Mesendoderm (in vitro differentiated cells): ENCODE results near the gene CDH12.

Experiments used
- DNase-seq: peaks from one replicate; pipeline ENCODE4 v3.0.0; 2013
- H2AK5ac ChIP-seq: 2 replicates; pipeline ENCODE4 v1.6.1; 2013; ENCODE audit warnings: low read length, inconsistent platforms
- H2BK120ac ChIP-seq: 2 replicates; pipeline ENCODE4 v1.6.1; 2013; ENCODE audit warnings: low read depth, mild to moderate bottlenecking, low read length, moderate library complexity, mixed read lengths
- H2BK15ac ChIP-seq: replicated peaks from 2 replicates; pipeline ENCODE4 v1.6.1; 2013; ENCODE audit warnings: low read depth, mild to moderate bottlenecking, moderate library complexity
- H2BK5ac ChIP-seq: 2 replicates; pipeline ENCODE4 v1.6.1; 2013; ENCODE audit warnings: low read length, inconsistent platforms
- H3K18ac ChIP-seq: 2 replicates; pipeline ENCODE4 v1.6.1; 2013; ENCODE audit warnings: mild to moderate bottlenecking, low read length, mixed read lengths
- H3K23ac ChIP-seq: one replicate; pipeline ENCODE4 v1.6.1; 2013; ENCODE audit warnings: low read length
- H3K27ac ChIP-seq: 2 replicates; pipeline ENCODE4 v1.5.1; 2013; ENCODE audit warnings: low read depth, mild to moderate bottlenecking, inconsistent platforms, low read length, moderate library complexity
- H3K27me3 ChIP-seq: 2 replicates; pipeline ENCODE4 v1.6.1; 2013; ENCODE audit warnings: low read length, control low read depth, mild to moderate bottlenecking, inconsistent platforms; ENCODE audit not compliant: insufficient read depth, poor library complexity
- H3K36me3 ChIP-seq: 2 replicates; pipeline ENCODE4 v1.6.1; 2013; ENCODE audit warnings: low read length, inconsistent platforms; ENCODE audit not compliant: control insufficient read depth, insufficient read depth
- H3K4ac ChIP-seq: one replicate; pipeline ENCODE4 v1.6.1; 2013; ENCODE audit warnings: low read depth, mild to moderate bottlenecking, low read length, moderate library complexity
- H3K4me1 ChIP-seq: 2 replicates; pipeline ENCODE4 v1.6.1; 2013; ENCODE audit warnings: low read depth, low read length, inconsistent platforms; ENCODE audit not compliant: control insufficient read depth
- H3K4me2 ChIP-seq: 2 replicates; pipeline ENCODE4 v1.6.1; 2013; ENCODE audit warnings: low read length
- H3K4me3 ChIP-seq: 2 replicates; pipeline ENCODE4 v1.5.1; 2013; ENCODE audit warnings: mild to moderate bottlenecking, low read length
- H3K56ac ChIP-seq: one replicate; pipeline ENCODE4 v1.6.1; 2013; ENCODE audit warnings: low read length
- H3K79me1 ChIP-seq: 2 replicates; pipeline ENCODE4 v1.6.1; 2013; ENCODE audit warnings: low read length, inconsistent platforms
- H3K79me2 ChIP-seq: 2 replicates; pipeline ENCODE4 v1.6.1; 2013; ENCODE audit warnings: mild to moderate bottlenecking, low read length; ENCODE audit not compliant: control insufficient read depth, insufficient read depth
- H3K9ac ChIP-seq: 2 replicates; pipeline ENCODE4 v1.6.1; 2013; ENCODE audit warnings: low read length, inconsistent platforms
- H4K5ac ChIP-seq: one replicate; pipeline ENCODE4 v1.6.1; 2013; ENCODE audit warnings: low read length
- H4K8ac ChIP-seq: one replicate; pipeline ENCODE4 v1.6.1; 2013; ENCODE audit warnings: low read depth, mild to moderate bottlenecking, control low read depth, low read length, moderate library complexity
- WGBS: extraction: QIAGEN DNeasy Blood & Tissue Kit; methylation state at CpG from one replicate; pipeline ENCODE4 v1.1.7; 2013; ENCODE audit warnings: low lambda C conversion rate, missing lambda C conversion rate; ENCODE audit not compliant: insufficient coverage; ENCODE audit errors: extremely low coverage; 5-methylcytosine and 5-hydroxymethylcytosine counted together

Gene CDH12

GRCh38 chr5:21806271-21806670 is 1046.9 kb downstream of the CDH12 start:
- Histone ChIP-seq H3K27me3 (no peaks in the 10 kb centered on the region), H3K18ac (no peak overlapping the region), H3K4me2 (no peak overlapping the region), H3K4ac (no peak overlapping the region), H2AK5ac (no peak overlapping the region), H4K8ac (no peak overlapping the region), H3K36me3 (no peaks in the 10 kb centered on the region), H3K9ac (no peak overlapping the region), H2BK15ac (no peak overlapping the region), H3K23ac (no peak overlapping the region), H4K5ac (no peak overlapping the region), H3K56ac (no peak overlapping the region), H2BK5ac (no peak overlapping the region), H2BK120ac (no peak overlapping the region), H3K27ac (no peak overlapping the region), H3K79me1 (no peaks in the 10 kb centered on the region), H3K4me1 (no peaks in the 10 kb centered on the region), H3K79me2 (no peaks in the 10 kb centered on the region), H3K4me3 (no peak overlapping the region)
- no CpG with 5 or more reads among the region's 3 CpGs for WGBS
- no peak for DNase-seq

- no peaks in the 10 kb centered on the region for H3K4me1 ChIP-seq
- H3K4me2 ChIP-seq: no peak overlapping the region
- no peak overlapping the region for H3K23ac ChIP-seq
- H3K56ac ChIP-seq: no peak overlapping the region
- H3K36me3 ChIP-seq: no peaks in the 10 kb centered on the region
- H3K27ac ChIP-seq: no peak overlapping the region
- no peak overlapping the region for H3K4ac ChIP-seq
- no peaks in the 10 kb centered on the region for H3K27me3 ChIP-seq
- H4K8ac ChIP-seq: no peak overlapping the region
- H3K9ac ChIP-seq: no peak overlapping the region
- no CpG with 5 or more reads among the region's 4 CpGs for WGBS
- H4K5ac ChIP-seq: no peak overlapping the region
- H2BK120ac ChIP-seq: no peak overlapping the region
- H3K18ac ChIP-seq: no peak overlapping the region
- no peak overlapping the region for H2BK5ac ChIP-seq
- H3K4me3 ChIP-seq: no peak overlapping the region
- H2BK15ac ChIP-seq: no peak overlapping the region
- DNase-seq: peak; percentile 43
- H3K79me1 ChIP-seq: no peaks in the 10 kb centered on the region
- H2AK5ac ChIP-seq: no peak overlapping the region
- no peaks in the 10 kb centered on the region for H3K79me2 ChIP-seq
Measured at GRCh38 chr5:21802869-21803490, 1050.2 kb downstream of the CDH12 start.

DNA sequence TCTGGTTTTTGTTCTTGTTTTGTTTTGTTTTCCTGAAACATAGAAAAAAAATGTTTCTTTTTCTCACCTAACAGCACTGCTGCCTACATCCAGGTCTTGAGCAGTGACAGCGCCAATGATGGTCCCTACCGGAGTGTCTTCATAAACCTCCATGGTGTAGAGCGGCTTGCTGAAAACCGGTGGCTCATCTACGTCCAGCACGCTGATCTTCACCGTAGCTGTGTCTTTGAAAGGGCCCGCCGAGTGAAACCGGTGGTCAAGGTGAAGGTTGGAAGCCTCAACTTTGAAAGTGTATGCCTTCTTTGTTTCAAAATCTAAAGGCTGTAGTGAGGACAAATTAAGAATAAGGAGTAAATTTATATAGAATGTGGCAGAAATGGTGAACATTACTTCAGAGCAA is 1051.0 kb downstream of the CDH12 start:
- H3K9ac ChIP-seq: no peak overlapping the region
- no peak overlapping the region for H4K8ac ChIP-seq
- no peak overlapping the region for H2BK15ac ChIP-seq
- no peak overlapping the region for H3K4ac ChIP-seq
- no peak overlapping the region for H2AK5ac ChIP-seq
- H3K18ac ChIP-seq: no peak overlapping the region
- H3K36me3 ChIP-seq: no peaks in the 10 kb centered on the region
- no peaks in the 10 kb centered on the region for H3K79me1 ChIP-seq
- no peak for DNase-seq
- no peak overlapping the region for H3K4me2 ChIP-seq
- no peak overlapping the region for H2BK5ac ChIP-seq
- no peak overlapping the region for H3K27ac ChIP-seq
- H3K4me1 ChIP-seq: no peaks in the 10 kb centered on the region
- H3K79me2 ChIP-seq: no peaks in the 10 kb centered on the region
- H3K23ac ChIP-seq: no peak overlapping the region
- no peak overlapping the region for H4K5ac ChIP-seq
- H3K4me3 ChIP-seq: no peak overlapping the region
- H2BK120ac ChIP-seq: no peak overlapping the region
- no peaks in the 10 kb centered on the region for H3K27me3 ChIP-seq
- H3K56ac ChIP-seq: no peak overlapping the region
- WGBS: no CpG with 5 or more reads among the region's 10 CpGs

- H4K8ac ChIP-seq: no peak overlapping the region
- no peak overlapping the region for H2BK5ac ChIP-seq
- no peak overlapping the region for H3K4me2 ChIP-seq
- no peaks in the 10 kb centered on the region for H3K27me3 ChIP-seq
- no CpG with 5 or more reads among the region's 2 CpGs for WGBS
- H3K23ac ChIP-seq: no peak overlapping the region
- H3K56ac ChIP-seq: no peak overlapping the region
- no peak overlapping the region for H3K4ac ChIP-seq
- H3K79me2 ChIP-seq: no peaks in the 10 kb centered on the region
- H3K9ac ChIP-seq: no peak overlapping the region
- no peak overlapping the region for H3K18ac ChIP-seq
- no peak overlapping the region for H2BK15ac ChIP-seq
- no peaks in the 10 kb centered on the region for H3K79me1 ChIP-seq
- no peak overlapping the region for H4K5ac ChIP-seq
- no peak overlapping the region for H3K4me3 ChIP-seq
- H3K36me3 ChIP-seq: no peaks in the 10 kb centered on the region
- H2AK5ac ChIP-seq: no peak overlapping the region
- no peak overlapping the region for H2BK120ac ChIP-seq
- no peak for DNase-seq
- H3K27ac ChIP-seq: no peak overlapping the region
- no peaks in the 10 kb centered on the region for H3K4me1 ChIP-seq
Measured at GRCh38 chr5:21792748-21793147, 1060.4 kb downstream of the CDH12 start.

DNA sequence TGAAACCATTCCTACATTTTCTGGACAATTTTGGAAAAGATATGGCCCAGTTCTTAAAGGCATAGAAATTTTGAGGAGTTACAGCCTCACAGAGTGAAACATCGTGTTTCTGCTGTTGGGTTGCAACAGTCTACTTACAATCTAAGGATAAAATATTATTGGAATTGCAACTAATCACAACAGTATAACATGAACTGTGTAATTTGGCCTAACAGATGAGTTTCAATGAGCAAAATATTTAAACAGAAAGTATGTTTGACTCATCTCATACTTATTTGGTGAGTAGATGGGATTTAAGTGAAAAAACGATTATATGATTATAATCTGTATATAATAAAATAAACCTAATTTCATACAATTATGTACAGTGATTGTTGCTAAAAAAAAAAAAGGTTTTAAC is 1061.8 kb downstream of the CDH12 start:
- Histone ChIP-seq H3K36me3 (no peaks in the 10 kb centered on the region), H3K9ac (no peak overlapping the region), H3K79me1 (no peaks in the 10 kb centered on the region), H3K27ac (no peak overlapping the region), H3K56ac (no peak overlapping the region), H2BK120ac (no peak overlapping the region), H4K8ac (no peak overlapping the region), H3K4me3 (no peak overlapping the region), H4K5ac (no peak overlapping the region), H2AK5ac (no peak overlapping the region), H3K27me3 (no peaks in the 10 kb centered on the region), H3K18ac (no peak overlapping the region), H3K79me2 (no peaks in the 10 kb centered on the region), H2BK15ac (no peak overlapping the region), H3K4me1 (no peaks in the 10 kb centered on the region), H3K4ac (no peak overlapping the region), H2BK5ac (no peak overlapping the region), H3K4me2 (no peak overlapping the region), H3K23ac (no peak overlapping the region)
- WGBS: no CpG with 5 or more reads among the region's 2 CpGs
- no peak for DNase-seq

DNA sequence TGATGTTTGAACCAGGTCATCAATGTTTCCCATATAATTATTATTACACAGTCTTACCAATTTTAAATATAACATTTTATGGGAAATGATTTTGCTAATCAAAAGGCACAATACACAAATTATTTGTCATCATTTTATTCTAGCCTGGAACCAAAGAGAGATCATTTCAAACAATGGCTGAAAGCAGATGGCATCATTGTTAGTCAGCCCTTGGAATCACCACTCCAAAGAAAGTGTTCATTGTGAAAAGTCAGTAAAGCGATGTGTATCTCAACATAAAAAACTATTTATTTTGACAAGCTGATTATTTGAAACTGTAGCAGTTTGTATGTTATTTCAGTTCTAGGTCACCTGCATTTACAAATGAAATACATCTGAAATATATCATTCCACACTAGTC is 1068.7 kb downstream of the CDH12 start:
- Histone ChIP-seq H3K79me1 (no peaks in the 10 kb centered on the region), H2BK120ac (no peak overlapping the region), H2BK15ac (no peak overlapping the region), H3K4me1 (no peaks in the 10 kb centered on the region), H3K4me3 (no peak overlapping the region), H3K23ac (no peak overlapping the region), H3K4ac (no peak overlapping the region), H3K79me2 (no peaks in the 10 kb centered on the region), H3K9ac (no peak overlapping the region), H2BK5ac (no peak overlapping the region), H3K27ac (no peak overlapping the region), H4K8ac (no peak overlapping the region), H3K56ac (no peak overlapping the region), H3K27me3 (no peaks in the 10 kb centered on the region), H2AK5ac (no peak overlapping the region), H3K36me3 (no peaks in the 10 kb centered on the region), H3K4me2 (no peak overlapping the region), H3K18ac (no peak overlapping the region), H4K5ac (no peak overlapping the region)
- DNase-seq: no peak
- no CpG with 5 or more reads among the region's 1 CpG for WGBS
